A549 treated with AZD2906 at 1 μM for 4 hours (cell line): ENCODE results near the gene GOLT1B. TPM values are rescaled to one million over a fixed set of nuclear protein-coding genes. Genes with fewer than 3 reads are reported as not detected.

Experiments used
- total RNA-seq: library from RNA; stranded (reverse); fragments of 200-300 nt; extraction: Qiagen RNA extraction; gene quantifications from 5 replicates; pipeline ENCODE4 v1.2.3, GENCODE V29; 2022

The GOLT1B gene
- total RNA-seq = 86.2 to 114 TPM (median 94.8 TPM) in 5 replicates

GRCh38 chr12:21501258-21502163, at the start of gene GOLT1B, which contains the start of gene RECQL:
TSS of gene GOLT1B (plus strand) at chr12:21501789. CDS start at chr12:21501924, 135 bp downstream.
TSS of gene RECQL (minus strand) at chr12:21501635. CDS start at chr12:21499570, 2,065 bp downstream.

GRCh38 chr12:21526053-21526452, 24.5 kb downstream of the GOLT1B start, which contains the start of gene SPX:
TSS of gene SPX (plus strand) at chr12:21526296. CDS start at chr12:21526473, 177 bp downstream.

Other genes with a start within 250 kb of the GOLT1B start
- gene SLCO1A2, start 166.9 kb upstream of the GOLT1B start, total RNA-seq = 0.17 TPM in 1 of 5 replicates, not detected in the others
- not detected in 5 replicates for gene IAPP, start 128.9 kb upstream of the GOLT1B start, total RNA-seq
- 5.7 to 8.7 TPM (median 6.6 TPM) in 5 replicates for gene PYROXD1, start 64.1 kb upstream of the GOLT1B start, total RNA-seq
- 51.4 to 90.0 TPM (median 59.3 TPM) in 5 replicates for gene RECQL, start 154 bp upstream of the GOLT1B start, total RNA-seq
- gene SPX, start 24.5 kb downstream of the GOLT1B start, total RNA-seq = 3.9 to 4.5 TPM (median 4.1 TPM) in 5 replicates
- gene GYS2, start 103.1 kb downstream of the GOLT1B start, total RNA-seq = 0.09 TPM in 1 of 5 replicates, not detected in the others
- gene LDHB, start 156.1 kb downstream of the GOLT1B start, total RNA-seq = 1,524 to 1,722 TPM (median 1,561 TPM) in 5 replicates